GM13976 (cell line): ENCODE measurements around the gene CSMD2.

ENCODE experiments used
- DNase-seq: peaks from one replicate; pipeline ENCODE4 v3.0.0; 2012; ENCODE audit warnings: low spot score
- in situ Hi-C: fragments of 300-500 bp; cut with MboI; formaldehyde crosslinking; loops from one replicate; pipeline ENCODE4 v1.12.0; 2022; ENCODE audit warnings: low sequenced_read_pairs, mixed read lengths, inconsistent platforms; ENCODE audit not compliant: unreplicated experiment
- TF ChIP-seq, protein P1 (sequence below): IDR thresholded peaks from 2 replicates; pipeline ENCODE4 v1.5.1; 2012; ENCODE audit warnings: borderline replicate concordance, mild to moderate bottlenecking; ENCODE audit not compliant: insufficient read depth; ENCODE audit errors: extremely low read depth, missing control alignments, control extremely low read depth

The CSMD2 gene

DNA sequence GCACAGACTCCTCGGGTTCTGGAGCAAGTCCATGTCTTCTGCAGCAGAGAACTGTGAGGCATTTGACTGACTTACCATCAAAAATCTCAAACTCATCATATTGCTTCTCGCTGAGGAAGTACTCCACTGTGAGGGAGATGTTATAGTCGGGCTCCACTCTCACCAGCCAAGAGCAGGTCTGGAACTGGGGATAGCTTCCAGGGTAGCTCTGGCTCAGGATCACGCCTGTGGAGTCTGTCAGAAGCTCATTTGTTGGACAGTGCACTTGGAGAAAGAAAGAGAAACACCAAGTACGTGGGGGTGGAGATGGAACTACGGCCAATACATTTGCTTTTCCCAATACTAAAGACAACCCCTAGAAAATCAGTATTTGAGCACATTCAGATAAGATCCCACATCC, 581.5 kb downstream of the CSMD2 start:
- in situ Hi-C loops: no loop called here
- DNase-seq: no peak
- TF ChIP-seq, protein P1, sequence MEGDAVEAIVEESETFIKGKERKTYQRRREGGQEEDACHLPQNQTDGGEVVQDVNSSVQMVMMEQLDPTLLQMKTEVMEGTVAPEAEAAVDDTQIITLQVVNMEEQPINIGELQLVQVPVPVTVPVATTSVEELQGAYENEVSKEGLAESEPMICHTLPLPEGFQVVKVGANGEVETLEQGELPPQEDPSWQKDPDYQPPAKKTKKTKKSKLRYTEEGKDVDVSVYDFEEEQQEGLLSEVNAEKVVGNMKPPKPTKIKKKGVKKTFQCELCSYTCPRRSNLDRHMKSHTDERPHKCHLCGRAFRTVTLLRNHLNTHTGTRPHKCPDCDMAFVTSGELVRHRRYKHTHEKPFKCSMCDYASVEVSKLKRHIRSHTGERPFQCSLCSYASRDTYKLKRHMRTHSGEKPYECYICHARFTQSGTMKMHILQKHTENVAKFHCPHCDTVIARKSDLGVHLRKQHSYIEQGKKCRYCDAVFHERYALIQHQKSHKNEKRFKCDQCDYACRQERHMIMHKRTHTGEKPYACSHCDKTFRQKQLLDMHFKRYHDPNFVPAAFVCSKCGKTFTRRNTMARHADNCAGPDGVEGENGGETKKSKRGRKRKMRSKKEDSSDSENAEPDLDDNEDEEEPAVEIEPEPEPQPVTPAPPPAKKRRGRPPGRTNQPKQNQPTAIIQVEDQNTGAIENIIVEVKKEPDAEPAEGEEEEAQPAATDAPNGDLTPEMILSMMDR: no peak

DNA sequence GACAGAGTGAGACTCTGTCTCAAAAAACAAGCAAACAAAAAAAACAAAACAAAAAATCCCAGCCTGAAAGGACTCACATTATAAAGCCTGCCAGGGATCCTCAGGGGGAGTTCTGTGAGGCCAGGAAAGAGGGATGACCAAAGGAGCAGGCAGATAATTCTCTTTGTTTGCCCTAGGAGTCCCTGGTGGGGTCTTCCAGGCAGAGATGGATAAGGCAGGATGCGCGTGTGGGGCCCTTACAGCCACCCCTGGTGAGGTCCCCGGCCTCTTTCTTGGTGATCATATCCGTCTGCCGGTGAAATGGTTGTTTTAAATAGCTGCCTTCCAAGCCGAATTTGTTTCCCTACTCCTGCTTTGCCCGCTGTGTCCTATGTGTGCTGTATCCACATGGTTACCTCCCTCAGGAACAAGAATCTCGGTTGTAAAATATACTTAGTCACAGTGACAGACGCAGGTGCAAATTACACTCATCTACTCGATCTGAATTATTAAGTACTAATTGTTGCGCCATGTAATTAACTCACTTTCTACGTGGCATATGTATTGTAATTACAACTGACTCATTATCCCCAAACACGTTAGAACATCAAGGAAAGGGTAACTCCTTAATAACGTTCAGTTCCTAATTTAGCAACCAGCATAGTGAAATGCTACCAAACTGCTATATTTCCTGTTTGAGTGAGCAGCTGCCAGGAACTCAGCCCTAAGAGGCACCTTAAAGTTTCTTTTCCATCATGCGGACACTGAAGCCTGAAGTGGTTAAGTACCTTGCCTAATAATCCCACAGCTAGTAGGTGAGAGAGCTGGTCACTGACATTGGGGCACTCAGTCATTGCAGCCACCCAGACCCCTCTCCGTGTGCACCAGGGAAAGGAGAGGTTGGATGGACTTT, 586.2 kb downstream of the CSMD2 start:
- TF ChIP-seq, protein P1: no peak
- in situ Hi-C loops: no loop called here
- no peak for DNase-seq

DNA sequence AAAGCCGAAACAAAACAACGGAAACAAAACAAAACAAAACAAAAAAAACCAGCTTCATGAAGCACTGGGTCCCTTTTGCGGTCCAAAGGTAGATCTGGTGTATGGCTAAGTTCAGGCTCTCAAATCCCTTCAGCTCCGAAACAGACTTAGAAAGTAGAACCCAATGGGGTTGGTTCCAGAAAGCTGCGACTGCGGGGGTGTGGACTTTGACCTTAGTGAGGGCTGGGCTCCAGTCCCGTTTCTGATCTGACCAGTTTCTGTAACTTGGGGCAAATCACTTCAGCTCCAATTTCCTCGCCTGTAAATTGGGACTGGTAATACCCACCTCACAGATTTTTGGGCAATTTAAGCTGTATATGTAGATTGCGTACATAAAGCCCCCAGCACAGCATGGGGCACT, 587.4 kb downstream of the CSMD2 start:
- TF ChIP-seq, protein P1: no peak
- in situ Hi-C loops: no loop called here

DNA sequence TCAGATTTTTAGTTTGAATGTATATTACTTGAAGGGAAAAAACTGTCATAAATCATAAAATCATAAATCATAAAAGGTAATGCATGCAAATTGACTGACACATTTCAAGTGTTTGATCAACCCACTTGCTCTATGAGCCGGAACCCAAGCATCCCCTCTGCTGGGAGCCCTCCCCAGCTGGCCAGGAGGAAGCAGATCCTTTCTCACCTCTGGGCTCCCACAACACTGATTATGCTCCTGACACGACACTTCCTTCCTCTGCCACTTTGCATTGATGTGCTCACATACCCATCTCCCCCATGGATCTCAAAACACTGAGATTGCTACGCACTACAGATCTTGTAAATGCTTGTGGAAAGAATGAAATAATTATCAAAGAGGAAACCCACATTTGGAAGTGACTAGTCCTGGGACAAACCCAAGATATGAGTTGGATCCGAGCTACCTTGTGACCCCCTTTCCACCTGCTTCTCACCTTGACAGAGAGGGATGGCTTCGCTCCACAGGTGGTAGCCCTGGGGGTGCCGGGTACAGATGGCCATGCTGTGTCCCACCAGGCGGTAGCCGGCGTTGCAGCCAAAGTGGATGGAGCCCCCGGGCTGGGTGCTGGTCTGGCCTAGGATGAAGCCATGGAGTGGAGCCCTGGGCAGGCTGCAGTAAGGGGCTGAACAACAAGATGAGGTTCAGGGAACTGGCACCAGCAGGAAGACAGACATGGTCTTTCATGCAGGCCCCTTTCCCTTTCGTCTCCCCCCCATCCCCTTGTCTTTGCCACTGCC, 588.0 kb downstream of the CSMD2 start:
- no peak for DNase-seq
- in situ Hi-C loops: no loop called here
- TF ChIP-seq, protein P1: no peak

More for the DNA sequence above, 587.4 kb downstream of the CSMD2 start:
- no peak for DNase-seq

DNA sequence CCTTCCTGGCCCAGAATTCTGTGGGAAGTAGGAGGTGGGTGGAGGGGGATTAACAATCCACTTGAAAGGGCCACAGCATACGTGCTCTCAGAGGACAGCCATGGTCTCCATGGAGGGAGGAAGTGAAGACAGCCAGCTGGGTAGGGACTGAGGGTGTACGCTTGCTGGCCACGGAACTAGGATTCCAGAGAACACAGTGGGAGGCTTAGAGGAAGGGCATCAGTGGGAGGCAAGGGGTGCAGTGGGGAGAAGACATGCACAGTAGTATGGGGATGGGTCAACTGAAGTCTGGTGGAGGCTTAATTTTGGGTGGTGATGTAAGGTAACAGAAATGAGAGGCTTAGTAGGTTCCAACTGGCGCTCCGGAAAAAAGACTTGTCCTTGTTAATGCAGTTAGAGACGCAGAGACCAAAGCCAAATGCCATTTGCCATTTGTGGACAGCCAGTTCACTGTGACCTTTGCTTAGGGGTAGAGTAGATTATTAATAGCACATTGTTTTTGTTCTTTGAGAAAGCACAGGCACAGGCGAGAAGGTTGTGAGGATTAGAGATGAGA, 589.6 kb downstream of the CSMD2 start:
- in situ Hi-C loops: no loop called here
- TF ChIP-seq, protein P1: no peak
- no peak for DNase-seq

DNA sequence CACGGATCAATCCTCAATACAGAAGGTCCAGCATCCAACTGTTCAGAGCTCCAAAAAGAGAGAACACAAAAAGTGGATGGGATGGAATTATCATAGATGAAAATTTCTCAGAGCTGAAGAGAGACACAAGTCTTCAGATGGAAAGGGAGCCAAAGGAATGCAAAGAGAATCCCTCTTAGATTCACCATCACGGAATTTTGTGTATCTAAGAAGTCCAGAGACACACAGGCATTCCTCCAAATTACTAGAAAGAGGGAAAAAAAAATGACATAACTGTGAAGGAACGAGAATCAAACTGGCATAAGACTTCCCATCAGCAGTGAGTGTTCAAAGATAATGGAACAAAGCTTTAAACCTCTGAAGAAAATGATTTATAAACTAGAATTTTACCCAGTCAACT, 591.4 kb downstream of the CSMD2 start:
- TF ChIP-seq, protein P1: no peak
- in situ Hi-C loops: no loop called here
- DNase-seq: no peak
